Esophagus (tissue), 2 donors: ENCODE data around the gene SPX. TPM values are rescaled to one million over a fixed set of nuclear protein-coding genes. Genes with fewer than 3 reads are reported as not detected.
A peak's percentile ranks its signal among the peaks of the same experiment; 100 is the strongest.

Experiments used
- H3K27ac ChIP-seq, 2 donors: one replicate each; pipeline ENCODE4 v1.5.1; 2013; ENCODE audit warnings: low read depth in 2 of 2, mild to moderate bottlenecking in 2 of 2, inconsistent platforms in 1 of 2, low read length in 1 of 2, moderate library complexity in 1 of 2
- H3K27me3 ChIP-seq, 2 donors: one replicate each; pipeline ENCODE4 v1.6.1; 2013; ENCODE audit warnings: low read length in 2 of 2, control low read depth in 1 of 2, mild to moderate bottlenecking in 1 of 2; ENCODE audit not compliant: insufficient read depth in 2 of 2, control insufficient read depth in 1 of 2
- H3K36me3 ChIP-seq, 2 donors: one replicate each; pipeline ENCODE4 v1.6.1; 2013; ENCODE audit warnings: low read length in 1 of 2; ENCODE audit not compliant: control insufficient read depth in 2 of 2, insufficient read depth in 2 of 2
- H3K4me1 ChIP-seq, 2 donors: one replicate each; pipeline ENCODE4 v1.6.1; 2013; ENCODE audit warnings: low read length in 1 of 2; ENCODE audit not compliant: control insufficient read depth in 2 of 2, insufficient read depth in 2 of 2
- H3K4me3 ChIP-seq, 2 donors: one replicate each; pipeline ENCODE4 v1.5.1; 2013; ENCODE audit warnings: low read length in 2 of 2, mild to moderate bottlenecking in 2 of 2, low read depth in 1 of 2, moderate library complexity in 1 of 2
- H3K9me3 ChIP-seq, 2 donors: one replicate each; pipeline ENCODE4 v1.6.1; 2013; ENCODE audit warnings: mild to moderate bottlenecking in 2 of 2, low read depth in 1 of 2, low read length in 1 of 2, moderate library complexity in 1 of 2; ENCODE audit not compliant: control insufficient read depth in 2 of 2, insufficient read depth in 1 of 2
- WGBS, 2 donors: extraction: QIAGEN DNeasy Blood & Tissue Kit; methylation state at CpG; one replicate each; pipeline ENCODE4 v1.1.7; 2013; 5-methylcytosine and 5-hydroxymethylcytosine counted together
- polyA plus RNA-seq, 2 donors: library from polyadenylated mRNA; stranded (reverse); fragments of 200-250 nt; gene quantifications; one replicate each; pipeline ENCODE4 v1.2.3, GENCODE V29; 2013
- donor health status: healthy with polysubstance abuse.
- donor health status: Bipolar disorder and iron deficiency.

SPX gene
- polyA plus RNA-seq, 2 donors = 0.02 TPM; not detected in 1

DNA sequence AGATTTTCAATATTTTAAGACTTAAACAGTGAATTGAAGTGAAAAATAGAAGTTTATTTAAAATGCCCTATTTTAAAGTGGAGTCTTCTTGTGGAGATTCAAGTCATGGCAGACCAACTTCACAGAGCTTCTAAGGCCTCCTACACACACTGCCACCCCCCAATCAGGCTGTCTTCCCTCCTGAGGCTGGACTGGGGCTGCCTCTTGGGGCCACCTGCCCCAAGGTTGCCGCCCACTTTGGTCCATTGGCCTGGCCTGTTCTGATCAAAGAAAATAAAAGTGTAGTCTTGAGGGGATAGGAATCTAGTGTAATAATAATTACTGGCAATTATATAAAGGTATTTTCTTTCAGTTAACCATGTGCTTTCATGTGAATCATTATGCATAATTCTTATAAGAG lies 23.2 kb upstream of the SPX start:
- H3K27ac ChIP-seq = no peak overlapping the region
- H3K27me3 ChIP-seq = no peaks in the 10 kb centered on the region
- H3K36me3 ChIP-seq = no peaks in the 10 kb centered on the region
- 69 to 85% methylated on average over 1 of the region's 1 CpG for WGBS, 2 donors
- H3K4me1 ChIP-seq = peaks cover 0 to 6% of the 10 kb centered on the region in 2 donors
- H3K4me3 ChIP-seq = peak overlapping the region in 1 of 2 donors; percentile 96
- H3K9me3 ChIP-seq = no peaks in the 10 kb centered on the region

GRCh38 chr12:21505888-21506287 lies 20.2 kb upstream of the SPX start:
- Histone ChIP-seq H3K27ac (no peak overlapping the region), H3K4me3 (no peak overlapping the region), H3K27me3 (no peaks in the 10 kb centered on the region), H3K4me1 (peaks cover 0 to 5% of the 10 kb centered on the region in 2 donors), H3K36me3 (no peaks in the 10 kb centered on the region), H3K9me3 (no peaks in the 10 kb centered on the region)
- 47 to 55% methylated on average over 2 of the region's 2 CpGs for WGBS, 2 donors

- 73 to 83% methylated on average over 2 of the region's 2 CpGs for WGBS, 2 donors
- Histone ChIP-seq H3K9me3 (no peaks in the 10 kb centered on the region), H3K36me3 (no peaks in the 10 kb centered on the region), H3K4me3 (no peak overlapping the region), H3K4me1 (peaks cover 0 to under 1% of the 10 kb centered on the region in 2 donors), H3K27ac (no peak overlapping the region), H3K27me3 (no peaks in the 10 kb centered on the region)
Observed at GRCh38 chr12:21507849-21508248, 18.2 kb upstream of the SPX start.

- Histone ChIP-seq H3K9me3 (no peaks in the 10 kb centered on the region), H3K36me3 (peaks cover 0 to 4% of the 10 kb centered on the region in 2 donors), H3K27ac (no peak overlapping the region), H3K4me3 (no peak overlapping the region), H3K4me1 (no peaks in the 10 kb centered on the region), H3K27me3 (no peaks in the 10 kb centered on the region)
- WGBS, 2 donors = 39 to 42% methylated on average over 2 of the region's 2 CpGs
Observed at GRCh38 chr12:21509768-21510167, 16.3 kb upstream of the SPX start.

DNA sequence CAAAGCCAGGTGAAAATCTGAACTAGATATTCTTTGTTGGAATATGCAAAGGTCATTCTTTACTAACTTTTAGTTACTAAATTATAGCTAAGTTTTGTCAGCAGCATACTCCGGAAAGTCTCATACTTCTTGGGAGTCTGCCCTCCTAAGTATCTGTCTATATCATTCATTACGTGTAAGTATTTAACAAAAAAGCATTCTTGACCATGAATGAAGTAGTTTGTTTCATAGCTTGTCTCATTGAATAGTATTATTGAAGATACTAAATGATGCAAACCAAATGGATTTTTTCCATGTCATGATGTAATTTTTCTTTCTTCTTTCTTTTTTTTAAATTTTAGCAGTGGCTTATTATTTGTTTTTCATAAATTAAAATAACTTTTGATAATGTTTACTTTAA lies 9.8 kb upstream of the SPX start:
- Histone ChIP-seq H3K4me1 (no peaks in the 10 kb centered on the region), H3K4me3 (no peak overlapping the region), H3K9me3 (no peaks in the 10 kb centered on the region), H3K27ac (no peak overlapping the region), H3K36me3 (peaks cover 2 to 4% of the 10 kb centered on the region in 2 donors), H3K27me3 (no peaks in the 10 kb centered on the region)
- 94% methylated on average over 2 of the region's 2 CpGs for WGBS, 2 donors

DNA sequence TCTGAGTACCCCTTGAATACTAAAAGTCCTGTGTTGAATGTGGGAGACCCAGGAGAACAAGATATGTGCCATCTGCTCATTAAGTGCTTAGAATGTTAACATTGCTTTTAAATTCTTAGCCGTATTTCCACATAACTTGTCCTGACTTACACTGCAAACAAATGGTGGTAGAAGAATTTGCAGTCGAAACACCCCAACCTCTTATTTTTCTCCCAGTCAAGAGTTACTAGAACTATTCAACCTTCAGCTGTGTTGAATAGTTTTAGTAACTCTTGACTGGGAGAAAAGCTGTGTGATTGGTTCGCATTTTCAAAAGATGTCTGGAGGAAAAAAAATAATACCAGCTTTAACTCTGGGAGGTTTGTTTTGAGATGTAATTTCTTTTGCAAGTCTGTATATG lies 7.6 kb upstream of the SPX start:
- Histone ChIP-seq H3K4me1 (no peaks in the 10 kb centered on the region), H3K27ac (no peak overlapping the region), H3K9me3 (no peaks in the 10 kb centered on the region), H3K4me3 (no peak overlapping the region), H3K36me3 (peaks cover 2 to 4% of the 10 kb centered on the region in 2 donors), H3K27me3 (no peaks in the 10 kb centered on the region)
- 80 to 82% methylated on average over 3 of the region's 3 CpGs for WGBS, 2 donors

DNA sequence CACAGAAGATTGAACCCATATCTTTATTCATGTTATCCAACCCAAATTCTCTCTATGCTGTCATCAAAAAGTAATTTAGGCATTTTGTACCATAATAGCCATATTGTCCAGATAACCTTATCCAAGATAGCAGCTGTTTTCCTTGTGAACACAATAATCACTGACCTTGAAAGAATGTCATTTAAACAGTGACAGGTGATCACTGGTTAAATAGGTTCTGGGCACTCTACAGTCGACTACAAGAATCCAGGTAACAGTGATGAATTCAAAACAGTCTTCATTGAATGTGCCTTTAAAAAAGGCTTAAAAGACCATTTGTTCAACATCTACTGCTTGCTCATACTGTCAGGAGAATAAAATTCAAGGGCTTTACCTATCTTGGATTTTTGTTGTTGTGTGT lies 4.6 kb upstream of the SPX start:
- Histone ChIP-seq H3K27me3 (no peaks in the 10 kb centered on the region), H3K4me3 (no peak overlapping the region), H3K4me1 (no peaks in the 10 kb centered on the region), H3K36me3 (no peaks in the 10 kb centered on the region), H3K27ac (no peak overlapping the region), H3K9me3 (no peaks in the 10 kb centered on the region)
- WGBS, 2 donors = 38 to 56% methylated on average over 1 of the region's 1 CpG

- peaks cover 0 to 2% of the 10 kb centered on the region in 2 donors for H3K4me1 ChIP-seq
- no peaks in the 10 kb centered on the region for H3K9me3 ChIP-seq
- no peak overlapping the region for H3K4me3 ChIP-seq
- H3K27me3 ChIP-seq = no peaks in the 10 kb centered on the region
- H3K36me3 ChIP-seq = no peaks in the 10 kb centered on the region
- no peak overlapping the region for H3K27ac ChIP-seq
Observed at GRCh38 chr12:21523148-21523547, 2.9 kb upstream of the SPX start.

DNA sequence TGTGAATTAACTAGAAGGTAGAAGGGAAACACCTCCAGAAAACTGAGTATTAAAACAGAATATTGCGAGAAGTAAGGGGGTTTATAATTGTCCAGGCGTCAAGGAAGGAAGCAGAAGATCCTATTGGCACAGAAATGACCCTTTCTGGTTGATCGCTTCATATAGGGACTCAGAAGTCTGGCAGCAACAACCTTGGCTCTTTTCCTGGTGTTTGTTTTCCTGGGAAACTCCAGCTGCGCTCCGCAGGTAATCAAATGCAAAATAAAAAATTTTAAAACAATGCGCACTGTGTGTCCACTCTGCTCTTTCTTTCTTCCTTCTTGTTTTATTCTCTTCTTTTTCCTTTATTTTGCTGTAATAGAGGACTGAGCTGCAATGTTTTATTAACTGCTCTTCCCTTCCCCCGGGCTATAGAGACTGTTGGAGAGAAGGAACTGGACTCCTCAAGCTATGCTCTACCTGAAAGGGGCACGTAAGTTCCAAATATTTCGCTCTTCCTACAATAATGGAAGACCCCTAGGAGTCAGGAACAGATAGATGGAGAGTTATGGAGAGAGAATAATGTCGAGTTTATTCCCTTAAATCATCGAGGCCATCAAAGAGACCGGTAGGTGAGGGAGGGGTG lies 737 bp downstream of the SPX start:
- Histone ChIP-seq H3K27ac (no peak overlapping the region), H3K27me3 (peaks cover 2% of the 10 kb centered on the region in 2 donors), H3K4me1 (peaks cover 0 to 2% of the 10 kb centered on the region in 2 donors), H3K36me3 (no peaks in the 10 kb centered on the region), H3K9me3 (no peaks in the 10 kb centered on the region), H3K4me3 (peak overlapping the region in 1 of 2 donors; percentile 49)
- WGBS, 2 donors = 33 to 41% methylated on average over 12 of the region's 12 CpGs

GRCh38 chr12:21527451-21528180 lies 1.5 kb downstream of the SPX start:
- peaks cover 0 to 2% of the 10 kb centered on the region in 2 donors for H3K4me1 ChIP-seq
- H3K36me3 ChIP-seq = no peaks in the 10 kb centered on the region
- H3K4me3 ChIP-seq = peak overlapping the region; percentile 42 to 49
- WGBS, 2 donors = 1% methylated on average over 56 to 57 of the region's 57 CpGs
- H3K27me3 ChIP-seq = peaks cover 2% of the 10 kb centered on the region in 2 donors
- no peaks in the 10 kb centered on the region for H3K9me3 ChIP-seq
- no peak overlapping the region for H3K27ac ChIP-seq
